B cell (primary cell): ENCODE results near the gene TMBIM4.

ENCODE experiments used
- CTCF ChIP-seq: fragments of 200-600 bp; IDR thresholded peaks from one replicate; pipeline ENCODE4 v1.8.0; 2022; ENCODE audit warnings: antibody characterized with exemption, mild to moderate bottlenecking
- EZH2 ChIP-seq: IDR thresholded peaks from 2 replicates; pipeline ENCODE4 v1.6.1; 2012; ENCODE audit warnings: borderline replicate concordance, low read depth, mild to moderate bottlenecking, moderate library complexity, low read length; ENCODE audit not compliant: insufficient read depth, poor library complexity, severe bottlenecking

DNA sequence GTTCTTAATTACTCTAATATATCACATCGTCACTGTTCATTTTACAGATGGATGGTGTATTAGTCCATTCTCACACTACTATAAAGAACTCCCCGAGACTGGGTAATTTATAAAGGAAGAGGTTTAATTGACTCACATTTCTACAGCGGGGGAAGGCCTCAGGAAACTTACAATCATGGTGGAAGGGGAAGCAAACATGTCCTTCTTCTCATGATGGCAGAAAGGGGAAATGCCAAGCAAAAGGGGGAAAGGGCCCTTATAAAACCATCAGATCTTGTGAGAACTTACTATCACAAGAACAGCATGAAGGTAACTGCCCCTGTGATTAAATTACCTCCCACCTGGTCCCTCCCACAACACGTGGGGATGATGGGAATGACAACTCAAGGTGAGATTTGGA lies 6.5 kb downstream of the TMBIM4 start:
- TF ChIP-seq CTCF, result no peak
- TF ChIP-seq EZH2, result no peak
